HUES48 (cell line): Measurements from ENCODE around the gene GNB1.
"Not testable (repeated sequence)": the region's sequence is repeated elsewhere in the genome, so short reads cannot be mapped to it uniquely, and the experiment has no call there.

ENCODE experiments used
- H3K27ac ChIP-seq: one replicate; pipeline ENCODE4 v1.7.0; 2013; ENCODE audit warnings: low read depth, low read length, inconsistent platforms
- H3K27me3 ChIP-seq: 2 replicates; pipeline ENCODE4 v1.6.1; 2013; ENCODE audit warnings: mild to moderate bottlenecking, low read length; ENCODE audit not compliant: control insufficient read depth, insufficient read depth
- H3K36me3 ChIP-seq: 2 replicates; pipeline ENCODE4 v1.6.1; 2013; ENCODE audit warnings: low read length; ENCODE audit not compliant: control insufficient read depth, insufficient read depth
- H3K4me1 ChIP-seq: 2 replicates; pipeline ENCODE4 v1.6.1; 2013; ENCODE audit warnings: mild to moderate bottlenecking, low read length; ENCODE audit not compliant: control insufficient read depth, insufficient read depth
- H3K4me3 ChIP-seq: 2 replicates; pipeline ENCODE4 v1.5.1; 2013; ENCODE audit warnings: mild to moderate bottlenecking, low read depth, low read length
- H3K9ac ChIP-seq: 2 replicates; pipeline ENCODE4 v1.6.1; 2013; ENCODE audit warnings: mild to moderate bottlenecking, low read depth, low read length, moderate library complexity
- H3K9me3 ChIP-seq: 2 replicates; pipeline ENCODE4 v1.6.1; 2013; ENCODE audit warnings: low read length; ENCODE audit not compliant: control insufficient read depth, insufficient read depth

GNB1 gene

DNA sequence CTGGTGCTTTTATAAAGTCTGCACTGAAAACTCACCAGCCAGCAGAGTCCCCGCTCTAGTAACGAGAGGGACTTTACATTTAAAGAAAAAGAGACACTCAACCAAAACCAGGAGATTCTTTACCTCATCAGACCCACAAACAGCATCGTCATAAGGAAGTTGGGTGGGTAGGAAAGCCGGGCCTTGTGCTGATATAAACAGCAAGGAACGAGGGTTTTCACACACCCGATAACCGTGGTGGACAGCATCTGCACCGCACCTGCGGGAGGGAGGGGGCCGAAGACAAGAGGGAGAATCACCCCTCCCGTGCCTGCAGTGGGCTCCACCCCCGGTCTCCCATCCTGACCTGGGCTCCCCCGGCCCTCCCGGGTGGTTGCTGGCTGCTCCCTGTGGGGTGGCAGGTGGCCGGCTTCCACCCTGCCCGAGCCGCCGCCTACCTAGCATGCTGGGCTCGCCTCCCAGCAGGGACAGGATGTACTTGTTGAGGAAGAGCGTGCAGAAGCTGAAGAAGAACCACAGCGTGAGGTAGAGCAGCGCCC, 152.0 kb downstream of the GNB1 start:
- H3K9ac ChIP-seq, H3K9me3 ChIP-seq, H3K27ac ChIP-seq, H3K4me3 ChIP-seq, H3K4me1 ChIP-seq, H3K36me3 ChIP-seq, H3K27me3 ChIP-seq: not testable (repeated sequence)

DNA sequence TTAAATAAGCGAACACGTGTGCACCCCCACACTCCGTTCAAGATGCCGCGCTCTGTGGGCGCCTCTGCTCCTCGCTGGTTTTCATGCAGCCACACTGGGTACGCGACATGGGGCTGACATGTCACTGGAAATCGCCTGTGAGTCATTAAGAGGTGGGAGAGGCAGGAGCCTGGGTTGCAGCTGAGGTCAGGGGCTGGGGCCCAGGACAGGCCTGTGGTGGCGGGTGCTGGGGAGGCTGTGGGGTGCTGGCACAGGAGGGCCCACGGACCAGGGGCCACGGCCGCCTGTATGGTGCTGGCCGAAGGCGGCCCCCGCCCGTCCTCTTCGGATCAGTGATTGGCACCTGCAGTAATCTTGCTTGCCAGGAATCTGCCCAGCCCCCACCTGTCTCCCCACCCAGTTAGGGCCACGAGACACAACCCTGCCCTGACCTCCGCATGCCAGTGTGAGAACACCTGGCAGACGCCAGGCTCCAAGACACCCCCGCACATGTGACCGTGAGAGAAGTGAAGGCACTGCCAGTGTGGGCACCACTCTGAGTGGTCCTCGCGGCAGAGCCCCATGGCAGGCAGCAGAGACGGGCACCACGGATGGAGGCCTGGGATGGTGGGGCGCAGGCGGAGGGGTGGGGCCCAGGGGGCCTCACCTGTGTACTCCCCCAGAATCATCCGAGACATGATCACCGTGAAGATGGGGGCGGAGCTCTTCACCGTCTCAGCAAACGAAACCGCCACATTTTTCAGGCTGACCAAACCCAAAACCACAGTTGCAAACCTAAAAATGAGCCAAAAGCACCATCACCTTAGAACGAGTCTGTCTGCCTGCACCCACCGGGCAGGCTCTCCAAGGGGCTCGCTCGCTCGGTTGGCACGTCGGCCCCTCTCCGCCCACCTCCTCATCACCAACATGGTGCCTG, 153.0 kb downstream of the GNB1 start:
- H3K4me3 ChIP-seq, H3K4me1 ChIP-seq, H3K27me3 ChIP-seq, H3K9ac ChIP-seq, H3K9me3 ChIP-seq, H3K27ac ChIP-seq: not testable (repeated sequence)
- H3K36me3 ChIP-seq = peaks cover 12% of the 10 kb centered on the region
